Vagina (tissue), 1 donor: ENCODE measurements around the gene AGAP3. TPM values are rescaled to one million over a fixed set of nuclear protein-coding genes. Genes with fewer than 3 reads are reported as not detected.

Experiments used
- total RNA-seq: library from RNA; depleted of rRNA; stranded (reverse); fragments of >200 nt; gene quantifications from one replicate; pipeline ENCODE4 v1.2.3, GENCODE V29; 2016

Gene AGAP3
- total RNA-seq, 1 donor from 2014 or later: 98.2 TPM

Other genes with a start within 250 kb of the AGAP3 start
- not detected for gene AOC1, start 234.0 kb upstream of the AGAP3 start, total RNA-seq
- gene KCNH2, start 108.2 kb upstream of the AGAP3 start, total RNA-seq: 6.4 TPM
- gene NOS3, start 95.5 kb upstream of the AGAP3 start, total RNA-seq: 22.8 TPM
- 34.1 TPM for gene ATG9B, start 62.0 kb upstream of the AGAP3 start, total RNA-seq
- 38.3 TPM for gene ABCB8, start 58.0 kb upstream of the AGAP3 start, total RNA-seq
- 3.7 TPM for gene ASIC3, start 37.9 kb upstream of the AGAP3 start, total RNA-seq
- gene CDK5, start 28.6 kb upstream of the AGAP3 start, total RNA-seq: 4.2 TPM
- 66.5 TPM for gene SLC4A2, start 26.9 kb upstream of the AGAP3 start, total RNA-seq
- gene FASTK, start 5.7 kb upstream of the AGAP3 start, total RNA-seq: 60.2 TPM
- 40.3 TPM for gene TMUB1, start 3.0 kb upstream of the AGAP3 start, total RNA-seq
- gene GBX1, start 81.2 kb downstream of the AGAP3 start, total RNA-seq: not detected
- not detected for gene ASB10, start 100.8 kb downstream of the AGAP3 start, total RNA-seq
- gene H2BK1, start 124.0 kb downstream of the AGAP3 start, total RNA-seq: not detected
- 25.3 TPM for gene ABCF2, start 140.7 kb downstream of the AGAP3 start, total RNA-seq
- gene CHPF2, start 146.0 kb downstream of the AGAP3 start, total RNA-seq: 28.0 TPM
- 39.8 TPM for gene SMARCD3, start 162.2 kb downstream of the AGAP3 start, total RNA-seq